ENCODE measurements around the gene CLIC4. TPM values are rescaled to one million over a fixed set of nuclear protein-coding genes. Genes with fewer than 3 reads are reported as not detected.
A peak's percentile ranks its signal among the peaks of the same experiment; 100 is the strongest.

The CLIC4 gene
- total RNA-seq, 6 donors from 2014 or later, result 44.0 to 234 (median 147) TPM

DNA sequence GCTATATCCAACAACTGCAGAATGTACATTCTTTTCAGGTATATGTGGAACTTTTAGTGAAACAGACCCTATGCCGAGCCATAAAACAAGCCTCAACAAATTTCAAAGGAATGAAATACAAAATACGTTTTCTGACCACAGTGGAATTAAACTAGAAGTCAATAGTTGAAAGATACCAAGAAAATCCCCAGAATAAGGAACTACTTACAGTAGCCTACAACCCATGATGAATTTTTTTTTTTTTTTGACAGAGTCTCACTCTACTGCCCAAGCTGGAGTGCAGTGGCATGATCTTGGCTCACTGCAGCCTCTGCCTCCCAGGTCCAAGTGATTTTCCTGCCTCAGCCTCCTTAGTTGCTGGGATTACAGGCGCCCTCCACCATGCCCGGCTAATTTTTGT lies 101.4 kb downstream of the CLIC4 start:
- ATAC-seq (ENCODE audit: low FRiP score in 2 of 2), result no peak

DNA sequence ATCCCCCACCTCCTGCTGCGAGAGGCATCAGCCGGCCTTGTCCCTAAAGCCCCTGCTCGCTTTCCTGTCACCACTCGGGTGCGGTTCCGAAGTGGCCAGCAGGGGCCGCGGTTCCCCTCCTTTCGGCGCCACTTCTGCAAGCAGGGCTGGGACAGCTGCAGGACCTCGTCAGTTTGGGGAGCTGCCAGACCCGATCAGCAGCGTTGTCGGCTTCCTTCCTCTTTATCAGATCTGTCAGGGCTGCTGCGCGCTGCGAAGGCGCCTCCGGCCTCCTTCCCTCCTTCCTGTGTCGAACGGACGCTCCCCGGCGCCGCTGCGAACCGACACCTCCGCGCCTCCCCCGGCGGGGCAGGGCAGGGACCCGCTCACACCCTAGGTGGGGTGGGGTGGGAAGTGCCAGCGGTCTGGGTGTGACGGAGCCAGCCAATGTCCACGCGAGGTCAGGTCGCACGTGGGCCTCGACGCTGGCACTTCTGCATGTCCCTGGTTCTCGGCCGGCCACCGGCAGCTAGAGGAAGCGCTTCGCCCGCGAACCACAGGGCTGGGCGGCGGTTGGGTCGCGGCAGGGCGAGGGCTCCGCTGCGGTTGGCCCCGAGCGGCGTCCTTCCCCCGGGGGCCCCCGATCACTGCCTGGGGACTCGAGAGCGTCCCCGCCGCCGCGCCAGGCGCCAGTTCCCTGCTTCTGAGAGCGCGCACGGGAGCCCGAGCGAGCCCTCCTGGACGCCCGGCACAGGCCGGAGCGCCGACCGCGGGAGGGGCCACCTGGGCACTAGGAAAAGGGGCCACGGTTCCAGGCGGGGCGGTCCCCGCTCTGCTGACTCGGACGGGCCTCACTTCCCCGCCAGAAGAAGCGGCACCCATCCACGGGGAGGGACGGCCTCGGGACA lies 103.0 kb downstream of the CLIC4 start:
- no peaks in the 10 kb centered on the region for H3K27me3 ChIP-seq
- 1% methylated on average over 15 to 36 of the region's 89 CpGs for WGBS, 2 donors
- no peaks in the 10 kb centered on the region for H3K9me3 ChIP-seq
- peak overlapping the region in 3 of 4 donors; percentile 38 to 55 (median 54) for H3K4me3 ChIP-seq
- H3K27ac ChIP-seq, result peak overlapping the region; percentile 61 to 84 (median 72)
- peak; percentile 95 to 98 for DNase-seq
- H3K4me1 ChIP-seq, result peaks cover 17 to 24% (median 21%) of the 10 kb centered on the region in 4 donors
- peaks cover 0 to 16% (median 2%) of the 10 kb centered on the region in 4 donors for H3K36me3 ChIP-seq
- TF ChIP-seq POLR2AphosphoS5 (IDR thresholded peaks at IDR 0.05) (peak; percentile 66 to 91), EP300 (IDR thresholded peaks at IDR 0.05) (peak in 1 of 4 donors; percentile 0), POLR2A (IDR thresholded peaks at IDR 0.05) (peak in 1 of 4 donors; percentile 54)
- TF ChIP-seq, protein P1, sequence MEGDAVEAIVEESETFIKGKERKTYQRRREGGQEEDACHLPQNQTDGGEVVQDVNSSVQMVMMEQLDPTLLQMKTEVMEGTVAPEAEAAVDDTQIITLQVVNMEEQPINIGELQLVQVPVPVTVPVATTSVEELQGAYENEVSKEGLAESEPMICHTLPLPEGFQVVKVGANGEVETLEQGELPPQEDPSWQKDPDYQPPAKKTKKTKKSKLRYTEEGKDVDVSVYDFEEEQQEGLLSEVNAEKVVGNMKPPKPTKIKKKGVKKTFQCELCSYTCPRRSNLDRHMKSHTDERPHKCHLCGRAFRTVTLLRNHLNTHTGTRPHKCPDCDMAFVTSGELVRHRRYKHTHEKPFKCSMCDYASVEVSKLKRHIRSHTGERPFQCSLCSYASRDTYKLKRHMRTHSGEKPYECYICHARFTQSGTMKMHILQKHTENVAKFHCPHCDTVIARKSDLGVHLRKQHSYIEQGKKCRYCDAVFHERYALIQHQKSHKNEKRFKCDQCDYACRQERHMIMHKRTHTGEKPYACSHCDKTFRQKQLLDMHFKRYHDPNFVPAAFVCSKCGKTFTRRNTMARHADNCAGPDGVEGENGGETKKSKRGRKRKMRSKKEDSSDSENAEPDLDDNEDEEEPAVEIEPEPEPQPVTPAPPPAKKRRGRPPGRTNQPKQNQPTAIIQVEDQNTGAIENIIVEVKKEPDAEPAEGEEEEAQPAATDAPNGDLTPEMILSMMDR (IDR thresholded peaks at IDR 0.05), result peak; percentile 86 to 98 (median 96)
- peak; percentile 96 to 97 for ATAC-seq (ENCODE audit: low FRiP score in 2 of 2)

More for the DNA sequence above, 101.4 kb downstream of the CLIC4 start:
- H3K9me3 ChIP-seq, result no peaks in the 10 kb centered on the region
- H3K36me3 ChIP-seq, result peaks cover 0 to 29% (median 6%) of the 10 kb centered on the region in 4 donors
- H3K27ac ChIP-seq, result no peak overlapping the region
- TF ChIP-seq POLR2AphosphoS5 (IDR thresholded peaks at IDR 0.05), result no peak
- TF ChIP-seq POLR2A (IDR thresholded peaks at IDR 0.05), result no peak
- no peak for TF ChIP-seq EP300 (IDR thresholded peaks at IDR 0.05)
- TF ChIP-seq, protein P1 (IDR thresholded peaks at IDR 0.05), result no peak
- H3K4me1 ChIP-seq, result peaks cover 17 to 24% (median 21%) of the 10 kb centered on the region in 4 donors
- 90 to 95% methylated on average over 4 of the region's 4 CpGs for WGBS, 2 donors
- no peaks in the 10 kb centered on the region for H3K27me3 ChIP-seq
- no peak for DNase-seq
- no peak overlapping the region for H3K4me3 ChIP-seq

DNA sequence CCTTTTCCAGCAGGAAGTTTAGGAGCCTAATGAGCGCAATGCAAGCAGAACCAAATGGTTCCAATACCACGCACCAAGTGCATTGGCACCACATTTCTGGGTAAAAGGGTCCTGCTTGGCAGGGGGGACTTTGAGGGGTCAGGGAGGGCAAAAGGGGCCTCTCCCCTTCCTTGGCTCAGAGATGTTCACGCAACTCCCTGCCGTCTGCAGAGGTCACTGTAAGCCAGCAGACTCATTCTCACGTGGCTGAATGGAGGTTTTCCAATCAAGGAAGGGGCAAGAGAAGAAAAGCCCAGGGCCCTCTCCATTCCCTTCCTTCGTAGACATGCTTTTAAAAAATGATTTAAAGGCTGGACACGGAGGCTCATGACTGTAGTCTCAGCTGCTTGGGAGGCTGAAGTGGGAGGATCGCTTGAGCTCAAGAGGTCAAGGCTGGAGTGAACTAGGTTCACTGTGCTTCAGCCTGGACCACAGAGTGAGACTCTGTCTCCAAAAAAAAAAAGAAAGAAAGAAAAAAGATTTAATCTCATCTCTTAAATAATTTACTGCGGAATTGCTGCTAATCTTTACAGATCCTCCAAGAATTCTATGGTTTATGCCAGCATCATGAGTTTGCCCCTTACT lies 104.5 kb downstream of the CLIC4 start:
- no peak for ATAC-seq (ENCODE audit: low FRiP score in 2 of 2)
- H3K27me3 ChIP-seq, result no peaks in the 10 kb centered on the region

DNA sequence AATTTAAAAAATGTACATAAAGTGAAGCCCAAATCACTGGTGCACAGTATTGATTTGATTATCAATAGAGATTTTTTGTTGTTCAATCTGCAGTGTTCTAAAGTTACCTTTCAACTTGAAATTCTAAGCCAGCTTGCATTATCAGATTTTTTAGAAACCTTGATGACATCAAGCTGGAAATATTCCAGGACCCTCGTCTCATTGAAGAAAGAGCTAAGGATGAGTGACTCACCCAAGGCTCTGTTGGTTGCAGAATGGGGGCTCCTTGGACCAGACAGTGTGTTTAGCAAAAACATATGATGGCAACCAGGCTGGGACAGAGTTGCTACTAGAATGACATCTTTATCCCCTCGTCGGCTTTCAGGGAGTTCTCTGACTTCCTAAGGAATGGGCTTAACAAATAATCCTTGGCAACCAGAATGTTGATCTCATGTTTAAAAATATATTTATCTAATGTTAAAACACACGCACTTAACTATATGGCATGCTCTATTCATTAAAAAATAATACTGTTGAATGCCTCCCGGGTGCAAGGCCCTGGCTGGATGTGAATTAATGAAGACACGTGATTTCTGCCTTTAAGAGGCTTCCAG lies 105.2 kb downstream of the CLIC4 start:
- no peak for ATAC-seq (ENCODE audit: low FRiP score in 2 of 2)
- TF ChIP-seq POLR2A (IDR thresholded peaks at IDR 0.05) (no peak), POLR2AphosphoS5 (IDR thresholded peaks at IDR 0.05) (no peak), EP300 (IDR thresholded peaks at IDR 0.05) (no peak)
- TF ChIP-seq, protein P1 (IDR thresholded peaks at IDR 0.05), result no peak
- Histone ChIP-seq H3K27me3 (no peaks in the 10 kb centered on the region), H3K4me3 (no peak overlapping the region), H3K9me3 (no peaks in the 10 kb centered on the region), H3K4me1 (peaks cover 17 to 24% (median 21%) of the 10 kb centered on the region in 4 donors), H3K36me3 (peaks cover 0 to 12% (median 0%) of the 10 kb centered on the region in 4 donors), H3K27ac (no peak overlapping the region)
- no peak for DNase-seq
- 72 to 74% methylated on average over 6 of the region's 6 CpGs for WGBS, 2 donors

More for the DNA sequence above, 104.5 kb downstream of the CLIC4 start:
- 47 to 50% methylated on average over 7 to 9 of the region's 9 CpGs for WGBS, 2 donors
- DNase-seq, result no peak
- no peaks in the 10 kb centered on the region for H3K9me3 ChIP-seq
- H3K36me3 ChIP-seq, result peaks cover 0 to 13% (median 0%) of the 10 kb centered on the region in 4 donors
- H3K27ac ChIP-seq, result no peak overlapping the region
- no peak for TF ChIP-seq EP300 (IDR thresholded peaks at IDR 0.05)
- TF ChIP-seq, protein P1 (IDR thresholded peaks at IDR 0.05), result peak in 3 of 6 experiments; percentile 9 to 51 (median 10)
- no peak overlapping the region for H3K4me3 ChIP-seq
- peaks cover 17 to 24% (median 21%) of the 10 kb centered on the region in 4 donors for H3K4me1 ChIP-seq

Measured in upper lobe of left lung (tissue), 6 donors.